GM12892 (cell line): Measurements from ENCODE around the gene DAG1.

ENCODE experiments used
- POLR2A ChIP-seq: IDR thresholded peaks from 2 replicates; pipeline ENCODE4 v1.6.1; 2011; ENCODE audit warnings: low read depth, low read length, control low read depth
- POLR2AphosphoS5 ChIP-seq: IDR thresholded peaks from 2 replicates; pipeline ENCODE4 v1.6.1; 2011; ENCODE audit warnings: low read depth, low read length, control low read depth
- TAF1 ChIP-seq: IDR thresholded peaks from 2 replicates; pipeline ENCODE4 v1.6.1; 2011; ENCODE audit warnings: low read depth, mild to moderate bottlenecking, control low read depth, low read length, borderline replicate concordance

DNA sequence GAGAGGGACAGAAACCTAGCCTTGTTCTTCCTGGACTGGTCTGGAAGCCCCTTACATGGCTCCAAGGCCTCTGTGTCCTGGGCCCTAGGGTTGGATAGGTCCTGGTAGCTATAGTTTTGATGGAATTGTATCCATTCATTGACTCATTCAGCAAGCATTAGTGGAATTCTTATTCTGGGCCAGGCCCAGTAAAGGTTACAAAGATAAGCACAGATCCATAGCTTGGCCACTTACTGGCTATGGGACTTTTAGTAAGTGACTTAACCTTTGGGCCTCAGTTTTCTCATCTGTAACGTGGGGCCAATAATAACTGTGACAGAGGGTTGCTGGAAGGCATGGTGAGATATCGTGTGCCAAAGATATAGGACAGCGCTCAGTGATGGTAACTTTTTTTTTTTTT is 13.6 kb upstream of the DAG1 start:
- no peak for TF ChIP-seq POLR2A
- TF ChIP-seq TAF1 = no peak
- no peak for TF ChIP-seq POLR2AphosphoS5
